SK-N-SH (cell line): Measurements from ENCODE around the gene P3H3. TPM values are rescaled to one million over a fixed set of nuclear protein-coding genes. Genes with fewer than 3 reads are reported as not detected.

ENCODE experiments used
- CTCF ChIA-PET: fragments of 300-600, 350-600 bp; formaldehyde crosslinking; extraction: SDS; loops from one replicate; lab custom pipeline; 2021; lab: Yijun Ruan, JAX
- POLR2A ChIA-PET: fragments of 350-600 bp; sonication (Branson Sonifier 250); formaldehyde crosslinking; extraction: SDS; loops from one replicate; lab custom pipeline; 2020; ENCODE audit warnings: antibody characterized with exemption, inconsistent platforms; lab: Yijun Ruan, JAX
- DNase-seq: peaks from one replicate; pipeline ENCODE4 v3.0.0; 2012
- H2AFZ ChIP-seq: fragments of 200-600 bp; sonication (generic); 2 replicates; pipeline ENCODE4 v1.8.1; 2016; ENCODE audit warnings: antibody characterized with exemption, mild to moderate bottlenecking, low read depth
- H3F3A ChIP-seq: fragments of 200-600 bp; sonication (generic); replicated peaks from 2 replicates; pipeline ENCODE3; 2016; ENCODE audit warnings: antibody characterized with exemption, mild to moderate bottlenecking; ENCODE audit not compliant: insufficient read depth
- H3K27ac ChIP-seq, 2 experiments: fragments of 200-500 bp in 1 of 2; fragments of 200-600 bp in 1 of 2; sonication (Bioruptor generic) in 1 of 2; sonication (generic), shearing (Covaris generic) in 1 of 2; 2 replicates each; pipeline versions ENCODE4 v1.5.1 to v1.6.1; 2014 to 2016; ENCODE audit warnings: low read depth in 2 of 2, inconsistent platforms in 1 of 2, low read length in 1 of 2, mild to moderate bottlenecking in 1 of 2, mixed read lengths in 1 of 2
- H3K27me3 ChIP-seq: fragments of 200-600 bp; sonication (generic), shearing (Covaris generic); 2 replicates; pipeline ENCODE4 v1.6.1; 2016; ENCODE audit warnings: mixed run types; ENCODE audit not compliant: insufficient read depth
- H3K36me3 ChIP-seq, 2 experiments: fragments of 200-500 bp in 1 of 2; fragments of 200-600 bp in 1 of 2; sonication (Bioruptor generic) in 1 of 2; sonication (generic) in 1 of 2; replicated peaks in 1 of 2; 2 replicates each; pipeline versions ENCODE3 to v1.5.1; 2014 to 2016; ENCODE audit warnings: low read length in 1 of 2, mild to moderate bottlenecking in 1 of 2; ENCODE audit not compliant: insufficient read depth in 2 of 2, control insufficient read depth in 1 of 2
- H3K4me1 ChIP-seq, 2 experiments: fragments of 200-500 bp in 1 of 2; fragments of 200-600 bp in 1 of 2; sonication (Bioruptor generic) in 1 of 2; sonication (generic), shearing (Covaris generic) in 1 of 2; 2 replicates each; pipeline versions ENCODE4 v1.5.1 to v1.6.1; 2014 to 2016; ENCODE audit warnings: low read depth in 1 of 2, low read length in 1 of 2, mixed run types in 1 of 2; ENCODE audit not compliant: insufficient read depth in 2 of 2, control insufficient read depth in 1 of 2
- H3K4me2 ChIP-seq: fragments of 200-600 bp; sonication (generic), shearing (Covaris generic); 2 replicates; pipeline ENCODE4 v1.6.1; 2017; ENCODE audit warnings: mixed run types
- H3K4me3 ChIP-seq, 2 experiments: fragments of 200-500 bp in 1 of 2; fragments of 200-600 bp in 1 of 2; sonication (Bioruptor generic) in 1 of 2; sonication (generic), shearing (Covaris generic) in 1 of 2; 2 replicates each; pipeline versions ENCODE4 v1.5.1 to v1.8.1; 2014 to 2016; ENCODE audit warnings: low read depth in 2 of 2, inconsistent platforms in 1 of 2, low read length in 1 of 2, mild to moderate bottlenecking in 1 of 2, mixed read lengths in 1 of 2, moderate library complexity in 1 of 2
- H3K79me2 ChIP-seq: fragments of 200-600 bp; sonication (generic); 2 replicates; pipeline ENCODE4 v1.8.1; 2017; ENCODE audit warnings: mild to moderate bottlenecking; ENCODE audit not compliant: insufficient read depth
- H3K9ac ChIP-seq: fragments of 200-600 bp; sonication (generic); 2 replicates; pipeline ENCODE4 v1.6.1; 2017; ENCODE audit warnings: mixed run types
- H3K9me2 ChIP-seq: fragments of 200-600 bp; sonication (generic); 2 replicates; pipeline ENCODE4 v1.6.1; 2017; ENCODE audit warnings: mixed run types
- H3K9me3 ChIP-seq: fragments of 200-600 bp; sonication (generic); 2 replicates; pipeline ENCODE4 v1.6.1; 2017; ENCODE audit warnings: mixed run types, mild to moderate bottlenecking, moderate library complexity
- H4K20me1 ChIP-seq: fragments of 200-600 bp; sonication (generic); 2 replicates; pipeline ENCODE4 v1.6.1; 2017; ENCODE audit warnings: mild to moderate bottlenecking, mixed run types; ENCODE audit not compliant: insufficient read depth
- CTCF ChIP-seq: fragments of 200-600 bp; sonication (generic); IDR thresholded peaks from 2 replicates; pipeline ENCODE4 v1.6.1; 2017; ENCODE audit warnings: antibody characterized with exemption, mild to moderate bottlenecking, moderate library complexity
- FOSL2 ChIP-seq: IDR thresholded peaks from 2 replicates; pipeline ENCODE4 v1.4.0; 2012; ENCODE audit warnings: low read depth, mild to moderate bottlenecking, moderate library complexity, borderline replicate concordance
- GABPA ChIP-seq: IDR thresholded peaks from 2 replicates; pipeline ENCODE4 v1.4.0; 2012; ENCODE audit warnings: low read depth, mild to moderate bottlenecking
- JUND ChIP-seq: IDR thresholded peaks from 2 replicates; pipeline ENCODE4 v1.4.0; 2012
- MEF2A ChIP-seq: IDR thresholded peaks from 2 replicates; pipeline ENCODE4 v1.4.0; 2012; ENCODE audit warnings: low read depth, borderline replicate concordance
- NRF1 ChIP-seq: IDR thresholded peaks from 2 replicates; pipeline ENCODE4 v1.6.1; 2012; ENCODE audit warnings: low read depth, mild to moderate bottlenecking, low read length
- POLR2AphosphoS5 ChIP-seq: IDR thresholded peaks from 2 replicates; pipeline ENCODE4 v1.6.1; 2012; ENCODE audit warnings: low read depth, low read length
- REST ChIP-seq: IDR thresholded peaks from 2 replicates; pipeline ENCODE4 v1.6.1; 2012; ENCODE audit warnings: mild to moderate bottlenecking, low read depth, low read length, moderate library complexity
- SIN3A ChIP-seq: IDR thresholded peaks from 2 replicates; pipeline ENCODE4 v1.6.1; 2012; ENCODE audit warnings: low read depth, mild to moderate bottlenecking, low read length, moderate library complexity, borderline replicate concordance
- TAF1 ChIP-seq: IDR thresholded peaks from 2 replicates; pipeline ENCODE4 v1.6.1; 2012; ENCODE audit warnings: low read depth, mild to moderate bottlenecking, low read length, moderate library complexity, borderline replicate concordance
- TEAD4 ChIP-seq: IDR thresholded peaks from 2 replicates; pipeline ENCODE4 v1.4.0; 2012; ENCODE audit warnings: mild to moderate bottlenecking, borderline replicate concordance; ENCODE audit not compliant: insufficient read depth
- USF1 ChIP-seq: IDR thresholded peaks from 2 replicates; pipeline ENCODE4 v1.4.0; 2012; ENCODE audit warnings: low read depth, borderline replicate concordance
- USF2 ChIP-seq: fragments of 150-350 bp; IDR thresholded peaks from 2 replicates; pipeline ENCODE4 v1.6.1; 2017; ENCODE audit warnings: antibody characterized with exemption, low read length, low read depth, borderline replicate concordance
- WGBS: methylation state at CpG from one replicate; pipeline ENCODE4 v1.1.6; 2017; ENCODE audit warnings: low lambda C conversion rate; 5-methylcytosine and 5-hydroxymethylcytosine counted together
- polyA plus RNA-seq, 3 experiments: library from polyadenylated mRNA; depleted of rRNA; stranded (reverse); fragments of >200 nt; gene quantifications; 2 replicates each; pipeline ENCODE4 v1.2.3, GENCODE V29; 2012
- TF ChIP-seq, protein P1 (sequence below): IDR thresholded peaks from 2 replicates; pipeline ENCODE4 v1.4.0; 2012; ENCODE audit warnings: low read depth, borderline replicate concordance

Gene P3H3
- polyA plus RNA-seq, 1 of the 3 experiments (the other 2 are of a cell fraction) = 74.6 TPM

- H3K27ac ChIP-seq = no peak overlapping the region
- H3K4me1 ChIP-seq = no peaks in the 10 kb centered on the region; a peak in 1 of 4 replicates
- 92% methylated on average over 9 of the region's 9 CpGs for WGBS
- no peaks in the 10 kb centered on the region for H4K20me1 ChIP-seq
- H3K36me3 ChIP-seq = no peaks in the 10 kb centered on the region
- no peaks in the 10 kb centered on the region for H3K9me2 ChIP-seq
- TF ChIP-seq GABPA (no peak), CTCF (no peak), TAF1 (no peak), NRF1 (no peak), MEF2A (no peak), SIN3A (no peak), USF2 (no peak), JUND (no peak), TEAD4 (no peak)
- TF ChIP-seq, protein P1, sequence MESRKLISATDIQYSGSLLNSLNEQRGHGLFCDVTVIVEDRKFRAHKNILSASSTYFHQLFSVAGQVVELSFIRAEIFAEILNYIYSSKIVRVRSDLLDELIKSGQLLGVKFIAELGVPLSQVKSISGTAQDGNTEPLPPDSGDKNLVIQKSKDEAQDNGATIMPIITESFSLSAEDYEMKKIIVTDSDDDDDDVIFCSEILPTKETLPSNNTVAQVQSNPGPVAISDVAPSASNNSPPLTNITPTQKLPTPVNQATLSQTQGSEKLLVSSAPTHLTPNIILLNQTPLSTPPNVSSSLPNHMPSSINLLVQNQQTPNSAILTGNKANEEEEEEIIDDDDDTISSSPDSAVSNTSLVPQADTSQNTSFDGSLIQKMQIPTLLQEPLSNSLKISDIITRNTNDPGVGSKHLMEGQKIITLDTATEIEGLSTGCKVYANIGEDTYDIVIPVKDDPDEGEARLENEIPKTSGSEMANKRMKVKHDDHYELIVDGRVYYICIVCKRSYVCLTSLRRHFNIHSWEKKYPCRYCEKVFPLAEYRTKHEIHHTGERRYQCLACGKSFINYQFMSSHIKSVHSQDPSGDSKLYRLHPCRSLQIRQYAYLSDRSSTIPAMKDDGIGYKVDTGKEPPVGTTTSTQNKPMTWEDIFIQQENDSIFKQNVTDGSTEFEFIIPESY = no peak
- H3K4me3 ChIP-seq = no peak overlapping the region
- no peaks in the 10 kb centered on the region for H3F3A ChIP-seq
- no peak for DNase-seq
- H3K79me2 ChIP-seq = no peaks in the 10 kb centered on the region
- no peak overlapping the region for H2AFZ ChIP-seq
- no peaks in the 10 kb centered on the region for H3K9me3 ChIP-seq
- H3K27me3 ChIP-seq = no peaks in the 10 kb centered on the region
- CTCF ChIA-PET = interaction anchor here (0.7 to 1.8 kb wide), 6 partner anchors 7 to 86 kb away, joined by 3 to 7 read pairs (median 3); partner anchors contain the start of gene MLF2
- H3K9ac ChIP-seq = no peak overlapping the region
- POLR2A ChIA-PET = interaction anchor here (1.1 kb wide), 1 partner anchor 33 kb away, joined by 5 read pairs; the partner anchor contains the start of gene MLF2
- no peak overlapping the region for H3K4me2 ChIP-seq
These were observed 41.7 kb upstream of the P3H3 start for GRCh38 chr12:6786416-6787094.

- no peaks in the 10 kb centered on the region for H4K20me1 ChIP-seq
- H3K4me3 ChIP-seq = no peak overlapping the region
- no peaks in the 10 kb centered on the region for H3K79me2 ChIP-seq
- no peak for TF ChIP-seq REST
- no peak for TF ChIP-seq FOSL2
- no peak for TF ChIP-seq JUND
- TF ChIP-seq USF1 = no peak
- TF ChIP-seq MEF2A = no peak
- TF ChIP-seq POLR2AphosphoS5 = no peak
- no peak overlapping the region for H2AFZ ChIP-seq
- POLR2A ChIA-PET = no interaction called here
- no peak overlapping the region for H3K4me2 ChIP-seq
- no peak for DNase-seq
- H3K4me1 ChIP-seq = peaks cover 0 to under 1% of the 10 kb centered on the region in 2 experiments; a peak in 1 of 4 replicates
- 85% methylated on average over 5 of the region's 5 CpGs for WGBS
- no peaks in the 10 kb centered on the region for H3K9me2 ChIP-seq
- no peaks in the 10 kb centered on the region for H3K36me3 ChIP-seq
- H3K27me3 ChIP-seq = no peaks in the 10 kb centered on the region
- H3K9ac ChIP-seq = no peak overlapping the region
- H3K27ac ChIP-seq = no peak overlapping the region
- CTCF ChIA-PET = interaction anchor here (0.9 to 1.8 kb wide), 4 partner anchors 8 to 35 kb away, joined by 3 to 7 read pairs (median 3); partner anchors contain the start of gene MLF2
- H3F3A ChIP-seq = no peaks in the 10 kb centered on the region
- no peaks in the 10 kb centered on the region for H3K9me3 ChIP-seq
These were observed 40.9 kb upstream of the P3H3 start for GRCh38 chr12:6787309-6787708.
